NOMO-1 (cell line): ENCODE results near the gene OXCT2.
"Not testable (repeated sequence)": the region's sequence is repeated elsewhere in the genome, so short reads cannot be mapped to it uniquely, and the experiment has no call there.

Experiments
- DNase-seq, 2 experiments: peaks; one replicate each; lab custom pipeline; 2025; ENCODE audit not compliant: unreplicated experiment in 2 of 2; lab: John Stamatoyannopoulos, UW

OXCT2 gene

GRCh38 chr1:39771022-39771532, at the start of gene OXCT2:
TSS of gene OXCT2 (minus strand) at chr1:39771348. CDS start at chr1:39771255, 93 bp downstream.
- not testable (repeated sequence) for DNase-seq

- DNase-seq: no peak
Observed at GRCh38 chr1:39819091-39819812, 48.1 kb upstream of the OXCT2 start.

- no peak for DNase-seq
Observed at GRCh38 chr1:39818482-39818881, 47.3 kb upstream of the OXCT2 start.

- DNase-seq: peak; percentile 84 to 94
Observed at GRCh38 chr1:39817091-39817932, 46.2 kb upstream of the OXCT2 start.

GRCh38 chr1:39816415-39817090, 45.4 kb upstream of the OXCT2 start:
- DNase-seq: peak; percentile 41 to 55

GRCh38 chr1:39812913-39813312, 41.8 kb upstream of the OXCT2 start:
- DNase-seq: no peak

GRCh38 chr1:39808784-39809517, 37.8 kb upstream of the OXCT2 start:
- no peak for DNase-seq

GRCh38 chr1:39805385-39805784, 34.2 kb upstream of the OXCT2 start:
- DNase-seq: no peak

- no peak for DNase-seq
Observed at GRCh38 chr1:39802496-39803260, 31.5 kb upstream of the OXCT2 start.

- DNase-seq: peak; percentile 81 to 92
Observed at GRCh38 chr1:39800471-39800835, 29.3 kb upstream of the OXCT2 start.

GRCh38 chr1:39799770-39800470, 28.8 kb upstream of the OXCT2 start:
- peak; percentile 78 to 86 for DNase-seq

GRCh38 chr1:39798859-39799769, 28.0 kb upstream of the OXCT2 start:
- DNase-seq: peak; percentile 91 to 98

- DNase-seq: no peak
Observed at GRCh38 chr1:39795651-39796050, 24.5 kb upstream of the OXCT2 start.

- DNase-seq: no peak
Observed at GRCh38 chr1:39791838-39792237, 20.7 kb upstream of the OXCT2 start.

- DNase-seq: peak in 1 of 2 experiments; percentile 36
Observed at GRCh38 chr1:39789571-39790110, 18.5 kb upstream of the OXCT2 start.

GRCh38 chr1:39788758-39789570, 17.8 kb upstream of the OXCT2 start, which contains the start of gene BMP8B:
TSS of gene BMP8B (minus strand) at chr1:39788865. CDS start at chr1:39788485, 380 bp downstream.
- DNase-seq: peak; percentile 72 to 85

GRCh38 chr1:39788426-39788757, 17.2 kb upstream of the OXCT2 start:
- no peak for DNase-seq
